K562 (cell line): ENCODE data around the gene DLK2. TPM values are rescaled to one million over a fixed set of nuclear protein-coding genes. Genes with fewer than 3 reads are reported as not detected.

Experiments
- ATAC-seq: fragments of 200-7000 bp; cut with Tn5 transposase; 3 replicates; pipeline ENCODE4 v1.9.1; 2020; ENCODE audit warnings: moderate library complexity
- BruUV-seq: library from RNA; stranded (reverse); fragments of 400-500 nt; replicated peaks from 2 replicates; lab custom pipeline; 2021; lab: Mats Ljungman, UMichigan
- CTCF ChIA-PET: fragments of 300-600 bp; formaldehyde crosslinking; extraction: SDS; loops from one replicate; lab custom pipeline; 2021; ENCODE audit warnings: low intra/inter-chr PET ratio; lab: Yijun Ruan, JAX
- POLR2A ChIA-PET: fragments of 300-600, 350-650 bp; sonication (Branson Sonifier 250); formaldehyde crosslinking; extraction: SDS; loops from one replicate; lab custom pipeline; 2021; ENCODE audit warnings: antibody characterized with exemption, inconsistent platforms; lab: Yijun Ruan, JAX
- DNase-seq, 4 experiments: peaks; one replicate each; pipeline versions ENCODE4 v3.0.0 to v3.0.0-alpha.2; 2011 to 2018; ENCODE audit warnings: low spot score in 3 of 4, mixed read lengths in 3 of 4; ENCODE audit errors: extremely low read depth in 1 of 4
- FAIRE-seq: peaks from 2 replicates; lab custom pipeline; 2011; peaks lifted over from hg19 to GRCh38; lab: Jason Lieb, UNC
- H2AFZ ChIP-seq: 2 replicates; pipeline ENCODE4 v1.6.0; 2011; ENCODE audit warnings: low read depth, low read length, control low read depth, inconsistent platforms
- H3K27ac ChIP-seq: fragments of 200-600 bp; 3 replicates; pipeline ENCODE4 v1.8.0; 2011; ENCODE audit warnings: low read depth, mild to moderate bottlenecking, control low read depth, inconsistent platforms, low read length, moderate library complexity, mixed read lengths; ENCODE audit errors: extremely low read depth
- H3K27me3 ChIP-seq, 2 experiments: fragments of 300-600 bp in 1 of 2; 2 replicates in 1 of 2; 3 replicates in 1 of 2; pipeline versions ENCODE4 v1.6.0 to v1.8.0; 2011; ENCODE audit warnings: inconsistent platforms in 2 of 2, low read length in 2 of 2, mild to moderate bottlenecking in 1 of 2, mixed read lengths in 1 of 2, moderate library complexity in 1 of 2; ENCODE audit not compliant: control insufficient read depth in 2 of 2, insufficient read depth in 2 of 2
- H3K36me3 ChIP-seq: fragments of 300-600 bp; 3 replicates; pipeline ENCODE4 v1.8.0; 2011; ENCODE audit warnings: mild to moderate bottlenecking, low read length, inconsistent platforms; ENCODE audit not compliant: control insufficient read depth, insufficient read depth
- H3K4me1 ChIP-seq, 2 experiments: fragments of 200-600 bp in 1 of 2; replicated peaks in 1 of 2; 2 replicates in 1 of 2; 3 replicates in 1 of 2; pipeline versions ENCODE4 v1.5.1 to v1.8.0; 2011; ENCODE audit warnings: inconsistent platforms in 2 of 2, low read length in 2 of 2, mild to moderate bottlenecking in 1 of 2, mixed read lengths in 1 of 2, moderate library complexity in 1 of 2; ENCODE audit not compliant: control insufficient read depth in 2 of 2, insufficient read depth in 2 of 2
- H3K4me2 ChIP-seq: 2 replicates; pipeline ENCODE4 v1.6.1; 2011; ENCODE audit warnings: low read length, control low read depth, inconsistent platforms, mixed read lengths; ENCODE audit not compliant: insufficient read depth
- H3K4me3 ChIP-seq: fragments of 200-600 bp; sonication (generic), shearing (Covaris generic); 2 replicates; pipeline ENCODE4 v1.5.1; 2016; ENCODE audit warnings: control low read depth, inconsistent platforms
- H3K79me2 ChIP-seq: fragments of 200-600 bp; 3 replicates; pipeline ENCODE4 v1.8.0; 2011; ENCODE audit warnings: low read length, inconsistent platforms; ENCODE audit not compliant: control insufficient read depth, insufficient read depth
- H3K9ac ChIP-seq, 2 experiments: 2 replicates each; pipeline versions ENCODE4 v1.6.0 to v1.6.1; 2011; ENCODE audit warnings: low read depth in 2 of 2, low read length in 2 of 2, control low read depth in 1 of 2, inconsistent platforms in 1 of 2, mild to moderate bottlenecking in 1 of 2, mixed read lengths in 1 of 2; ENCODE audit not compliant: insufficient read depth in 1 of 2
- H3K9me1 ChIP-seq: one replicate; pipeline ENCODE4 v1.6.0; 2011; ENCODE audit warnings: inconsistent platforms, mild to moderate bottlenecking, low read length, moderate library complexity; ENCODE audit not compliant: control insufficient read depth, insufficient read depth
- H3K9me3 ChIP-seq: replicated peaks from 2 replicates; pipeline ENCODE4 v1.5.1; 2011; ENCODE audit warnings: low read depth, low read length, inconsistent platforms; ENCODE audit not compliant: control insufficient read depth, insufficient read depth
- H4K20me1 ChIP-seq: replicated peaks from 2 replicates; pipeline ENCODE4 v1.6.1; 2011; ENCODE audit warnings: low read length, inconsistent platforms, mixed read lengths; ENCODE audit not compliant: control insufficient read depth, insufficient read depth
- MCM3 ChIP-seq: fragments of 450-650 bp; IDR thresholded peaks from 2 replicates; pipeline ENCODE4 v1.6.1; 2016
- RBFOX2 ChIP-seq: fragments of 200-400 bp; formaldehyde crosslinking; IDR thresholded peaks from 2 replicates; pipeline ENCODE4 v1.6.1; 2017; ENCODE audit warnings: low read depth, mild to moderate bottlenecking, low read length, moderate library complexity
- ZBTB1 ChIP-seq: sonication (generic); formaldehyde crosslinking; IDR thresholded peaks from 2 replicates; pipeline ENCODE4 v1.8.1; 2023; ENCODE audit warnings: missing genetic modification reagents, low read depth, mild to moderate bottlenecking, borderline replicate concordance
- WGBS: fragments of 100-300 bp; shearing (Covaris generic); methylation state at CpG from one replicate; pipeline ENCODE4 v1.1.6; 2016; ENCODE audit warnings: low coverage, mixed read lengths; ENCODE audit not compliant: insufficient coverage; ENCODE audit errors: missing lambda C conversion rate; 5-methylcytosine and 5-hydroxymethylcytosine counted together
- in situ Hi-C: fragments of 300-500 bp; cut with MboI; formaldehyde crosslinking; loops from 4 replicates; pipeline ENCODE4 v1.15.0; 2018; ENCODE audit warnings: inconsistent platforms, mixed read lengths
- intact Hi-C: fragments of 100-400 bp; cut with micrococcal nuclease; formaldehyde crosslinking; loops from 2 replicates; pipeline ENCODE4 v1.14.2; 2022
- polyA plus RNA-seq, 8 experiments: library from polyadenylated mRNA; depleted of rRNA in 4 of 8; stranded (reverse) in 5 of 8; unstranded in 3 of 8; fragments of >200 nt; fragmentation: Nextera tagmentation in 2 of 8; fragmentation: Illumina TruSeq in 1 of 8; extraction: Ambion mirVana in 2 of 8; extraction: Trizol in 1 of 8; gene quantifications; 2 replicates each; pipeline versions ENCODE4 v1.2.1 to v1.2.3, GENCODE V29; 2011 to 2014; ENCODE audit warnings: inconsistent platforms in 1 of 8, missing spikeins in 1 of 8
- total RNA-seq, 7 experiments: library from RNA; depleted of rRNA in 6 of 7; stranded (reverse); fragments of >200 nt in 6 of 7; fragmentation: Illumina TruSeq in 2 of 7; extraction: Trizol in 2 of 7; gene quantifications; 2 replicates each; pipeline versions ENCODE4 v1.2.1 to v1.2.3, GENCODE V29; 2011 to 2021; ENCODE audit warnings: low replicate concordance in 1 of 7

Gene DLK2
- total and polyA plus RNA-seq, 9 of the 15 experiments (the other 6 are each of a cell fraction or from before 2014, with no cell fraction given) = 0.11 to 0.53 (median 0.29) TPM; not detected in 3

- H3K9ac ChIP-seq = peak overlapping the region in 1 of 2 experiments; percentile 39; a peak in 2 of 4 replicates
- no peak overlapping the region for H3K27ac ChIP-seq
- peaks cover 14% of the 10 kb centered on the region for H3K79me2 ChIP-seq
- POLR2A ChIA-PET = interaction anchor here (0.6 to 3.1 kb wide), 6 partner anchors 12 to 813 kb away, joined by 3 to 16 read pairs (median 3); no protein-coding TSS in a partner anchor
- peaks cover 15% of the 10 kb centered on the region; the same call in 1 of the 3 replicates for H3K36me3 ChIP-seq
- H3K4me2 ChIP-seq = no peak overlapping the region
- H3K9me1 ChIP-seq = no peaks in the 10 kb centered on the region
- H3K4me3 ChIP-seq = no peak overlapping the region
- no peak for TF ChIP-seq MCM3
- peak; percentile 40; the same call in 1 of the 2 replicates for TF ChIP-seq RBFOX2
- TF ChIP-seq ZBTB1 (CRISPR knock-in tag) = 0 out of 2 replicates have a peak, but pooled peaks have one; percentile 30
- H2AFZ ChIP-seq = no peak overlapping the region
- WGBS = 87% methylated on average over 19 of the region's 19 CpGs
- no peaks in the 10 kb centered on the region for H3K27me3 ChIP-seq
- CTCF ChIA-PET = no interaction called here
- intact Hi-C loops (no loop called here), in situ Hi-C loops (no loop called here)
- H3K9me3 ChIP-seq = no peaks in the 10 kb centered on the region
- FAIRE-seq (no peak), DNase-seq (no peak), ATAC-seq (no peak)
- BruUV-seq = no TSS peak
- peaks cover 3% of the 10 kb centered on the region; the same call in 1 of the 2 replicates for H4K20me1 ChIP-seq
- H3K4me1 ChIP-seq = peaks cover 14 to 15% of the 10 kb centered on the region in 2 experiments
Observed at GRCh38 chr6:43432009-43432945, 23.1 kb downstream of the DLK2 start.
